HG03135 (cell line): ENCODE results near the gene PARVA.

Experiments used
- ATAC-seq: cut with Tn5 transposase; IDR thresholded peaks from one replicate; pipeline ENCODE4 v1.9.1; 2021; ENCODE audit warnings: mild to moderate bottlenecking, moderate library complexity; ENCODE audit not compliant: unreplicated experiment

The PARVA gene

GRCh38 chr11:12455938-12456337 is 78.6 kb downstream of the PARVA start:
- ATAC-seq = no peak

GRCh38 chr11:12456651-12457579 is 79.5 kb downstream of the PARVA start:
- ATAC-seq = no peak

DNA sequence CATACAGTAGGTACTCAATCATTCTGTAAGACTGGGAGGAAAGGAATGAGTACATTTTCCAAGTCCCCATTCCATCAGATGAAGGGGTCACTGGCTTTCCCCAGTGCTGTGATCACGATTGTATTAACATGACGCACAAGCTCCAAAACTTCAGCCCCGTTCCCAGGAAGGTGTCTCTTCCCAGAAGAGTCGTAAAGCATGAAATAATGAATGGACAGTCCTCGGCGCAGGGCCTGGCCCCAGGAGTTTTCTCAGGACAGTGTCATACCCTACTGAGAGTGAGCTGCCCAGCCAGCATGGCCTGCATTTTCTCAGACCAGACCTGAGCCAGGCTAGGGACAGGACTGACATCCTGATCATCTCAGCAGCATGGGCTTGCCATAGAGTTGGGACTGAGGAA is 80.7 kb downstream of the PARVA start:
- no peak for ATAC-seq

DNA sequence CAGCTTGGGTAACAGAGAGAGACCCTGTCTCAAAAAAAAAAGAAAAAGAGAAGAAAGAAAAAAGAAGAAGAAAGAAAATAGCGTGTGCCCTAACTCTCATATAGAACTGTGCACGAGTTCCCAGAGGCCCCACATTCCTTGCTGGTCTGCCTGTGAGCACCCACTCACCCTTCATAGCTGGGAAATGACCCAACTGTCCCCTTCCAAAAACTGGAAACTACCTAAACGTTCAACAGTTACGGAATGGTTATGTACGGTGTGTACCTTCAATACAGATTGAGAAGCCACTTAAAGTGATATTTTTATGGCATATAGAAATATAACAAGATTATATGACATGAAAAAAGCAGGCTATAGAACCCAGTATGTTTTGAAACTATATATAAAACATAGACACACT is 82.0 kb downstream of the PARVA start:
- no peak for ATAC-seq

- ATAC-seq = no peak
Observed at GRCh38 chr11:12459865-12460444, 82.6 kb downstream of the PARVA start.

GRCh38 chr11:12460466-12460865 is 83.1 kb downstream of the PARVA start:
- no peak for ATAC-seq

GRCh38 chr11:12461516-12461915 is 84.1 kb downstream of the PARVA start:
- ATAC-seq = no peak

GRCh38 chr11:12464303-12464702 is 86.9 kb downstream of the PARVA start:
- ATAC-seq = no peak

GRCh38 chr11:12465332-12465731 is 88.0 kb downstream of the PARVA start:
- no peak for ATAC-seq

- no peak for ATAC-seq
Observed at GRCh38 chr11:12467610-12468009, 90.2 kb downstream of the PARVA start.

DNA sequence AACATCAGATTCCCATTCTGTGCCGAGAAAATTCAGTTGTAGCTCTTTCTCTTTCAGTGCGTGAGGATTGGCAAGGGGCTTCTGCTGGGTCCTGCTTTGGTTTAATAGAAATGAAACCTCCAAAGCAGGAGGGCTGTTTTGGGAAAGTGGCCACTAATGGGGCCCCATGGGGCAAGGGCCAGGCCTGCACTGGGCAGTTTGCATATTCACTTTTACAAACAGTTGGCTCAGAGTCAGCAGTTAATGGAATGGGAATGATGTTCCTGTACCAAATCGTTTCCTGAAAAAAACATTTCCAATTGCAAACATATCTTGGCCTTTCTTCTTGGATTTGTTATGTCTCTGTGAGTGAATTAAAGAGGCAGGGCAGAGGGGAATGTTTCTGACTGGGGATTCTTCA is 92.1 kb downstream of the PARVA start:
- no peak for ATAC-seq

DNA sequence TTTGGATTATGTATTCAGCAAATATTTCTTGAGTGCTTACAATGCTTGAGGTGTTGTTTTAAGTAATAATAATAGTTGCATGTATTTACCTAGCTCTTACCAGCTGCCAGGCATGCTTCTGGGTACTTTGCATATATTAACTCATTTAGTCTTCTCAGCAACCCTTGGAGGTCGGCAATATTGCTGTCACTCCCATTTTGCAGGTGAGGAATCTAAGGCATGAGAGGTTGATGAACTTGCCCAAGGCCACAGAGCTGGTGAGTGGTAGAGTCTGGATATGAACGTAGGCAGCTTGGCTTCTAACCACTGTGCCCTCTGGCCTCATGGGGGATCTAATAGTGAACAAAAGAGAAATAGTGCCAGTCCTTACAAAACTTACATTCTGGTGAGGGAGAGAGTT is 92.9 kb downstream of the PARVA start:
- ATAC-seq = no peak

DNA sequence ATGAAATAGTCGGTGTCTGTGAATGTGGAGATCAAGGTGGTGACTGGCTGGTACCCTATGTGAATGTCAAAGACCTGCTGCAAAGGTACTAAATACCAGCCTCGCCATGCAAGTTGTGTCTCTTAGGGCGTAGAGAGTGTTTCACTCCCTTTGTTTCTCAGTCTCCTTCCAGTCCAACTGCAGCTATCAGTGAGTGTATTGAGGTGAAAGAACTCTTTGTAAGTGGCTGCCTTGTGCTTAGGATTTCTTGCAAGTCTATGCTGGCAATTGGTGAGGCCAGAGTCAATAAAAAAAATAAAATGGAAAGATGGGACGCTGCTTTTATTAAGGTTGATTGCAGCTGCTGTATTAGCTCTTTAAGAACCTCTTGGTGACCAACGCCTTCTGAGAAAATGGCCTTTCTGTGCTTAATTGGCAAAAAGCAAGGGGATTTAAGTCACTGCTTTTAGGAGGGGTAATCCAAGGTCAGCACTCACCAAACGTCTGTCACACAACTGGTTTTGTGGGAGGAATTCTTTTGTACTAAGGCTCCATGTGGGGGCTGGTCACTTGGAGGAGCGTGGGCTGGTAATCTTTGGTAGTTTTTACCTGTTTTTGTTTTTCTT is 95.1 kb downstream of the PARVA start:
- ATAC-seq = no peak

- no peak for ATAC-seq
Observed at GRCh38 chr11:12473381-12473780, 96.0 kb downstream of the PARVA start.

DNA sequence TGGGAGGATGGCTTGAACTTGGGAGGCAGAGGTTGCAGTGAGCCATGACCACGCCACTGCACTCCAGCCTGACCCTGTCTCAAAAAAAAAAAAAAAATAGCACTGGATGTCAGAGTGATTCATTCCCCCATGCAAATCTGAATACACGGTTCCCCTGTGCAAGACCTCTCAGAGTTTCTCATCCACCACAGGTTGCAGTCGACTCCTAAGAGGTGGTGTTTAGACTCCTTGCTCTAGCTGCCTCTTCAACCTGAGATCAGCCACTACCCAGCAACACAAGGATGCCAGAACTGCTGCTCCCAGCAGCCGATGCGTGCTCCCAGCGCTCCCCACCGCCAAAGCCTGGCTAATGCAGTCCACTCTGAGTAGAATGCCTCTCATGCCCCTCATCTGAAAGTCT is 97.5 kb downstream of the PARVA start:
- no peak for ATAC-seq

DNA sequence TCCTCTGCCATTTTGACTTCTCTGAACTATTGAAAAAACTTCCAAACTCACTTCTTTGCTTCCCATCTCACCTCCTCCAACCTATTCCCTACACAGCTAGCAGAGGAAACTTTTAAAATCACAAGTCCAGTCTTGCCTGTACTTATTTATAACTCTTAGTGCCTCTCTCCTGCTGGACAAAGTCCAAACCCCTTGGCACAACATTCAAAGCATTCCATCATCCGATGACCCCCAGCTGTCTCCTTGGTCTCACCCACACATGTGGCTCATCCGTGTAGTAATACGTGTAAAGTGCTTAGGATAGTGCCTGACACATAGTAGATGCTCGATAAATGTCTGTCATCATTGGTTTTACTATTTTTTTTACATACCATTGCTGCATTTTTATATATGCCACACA is 101.4 kb downstream of the PARVA start:
- ATAC-seq = no peak

- no peak for ATAC-seq
Observed at GRCh38 chr11:12480401-12480800, 103.0 kb downstream of the PARVA start.

GRCh38 chr11:12482839-12483238 is 105.5 kb downstream of the PARVA start:
- no peak for ATAC-seq

DNA sequence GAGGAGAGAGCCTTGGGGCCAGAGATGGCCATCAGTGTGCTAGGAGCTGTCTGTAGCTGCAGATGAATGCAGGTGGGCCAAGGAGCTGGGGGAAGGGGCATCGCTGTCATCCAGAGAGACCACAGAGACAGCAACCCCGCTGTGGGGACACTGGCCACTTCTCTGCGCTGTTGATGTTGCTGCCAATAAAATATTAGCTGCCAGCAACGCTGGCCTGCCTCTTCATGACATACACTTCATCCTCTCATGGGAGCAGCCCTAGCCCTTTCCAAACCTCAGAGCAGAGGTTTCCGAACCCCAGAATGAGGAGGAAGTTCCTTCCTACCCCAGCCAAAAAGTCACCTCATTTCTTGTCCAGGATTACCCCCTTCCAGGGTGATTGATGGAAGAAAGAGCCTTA is 106.2 kb downstream of the PARVA start:
- no peak for ATAC-seq

DNA sequence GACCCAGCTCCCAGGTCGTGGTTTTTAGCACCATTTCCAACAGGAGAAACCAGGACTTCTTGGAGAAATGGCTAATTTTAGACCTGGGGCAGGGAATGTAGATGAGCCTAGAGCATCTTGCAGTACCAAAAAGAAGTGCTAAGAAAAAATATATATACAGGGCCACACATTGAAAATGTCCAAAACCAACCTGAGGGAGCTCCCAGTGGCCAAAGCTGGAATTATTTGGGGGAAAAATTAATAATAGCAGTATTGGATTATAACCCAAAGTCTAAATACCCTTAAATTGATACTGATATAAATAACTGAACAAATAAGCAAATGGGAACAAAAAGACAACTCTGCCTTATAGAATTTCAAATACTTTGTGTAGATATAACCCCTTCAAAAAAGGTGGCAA is 108.0 kb downstream of the PARVA start:
- ATAC-seq = no peak

DNA sequence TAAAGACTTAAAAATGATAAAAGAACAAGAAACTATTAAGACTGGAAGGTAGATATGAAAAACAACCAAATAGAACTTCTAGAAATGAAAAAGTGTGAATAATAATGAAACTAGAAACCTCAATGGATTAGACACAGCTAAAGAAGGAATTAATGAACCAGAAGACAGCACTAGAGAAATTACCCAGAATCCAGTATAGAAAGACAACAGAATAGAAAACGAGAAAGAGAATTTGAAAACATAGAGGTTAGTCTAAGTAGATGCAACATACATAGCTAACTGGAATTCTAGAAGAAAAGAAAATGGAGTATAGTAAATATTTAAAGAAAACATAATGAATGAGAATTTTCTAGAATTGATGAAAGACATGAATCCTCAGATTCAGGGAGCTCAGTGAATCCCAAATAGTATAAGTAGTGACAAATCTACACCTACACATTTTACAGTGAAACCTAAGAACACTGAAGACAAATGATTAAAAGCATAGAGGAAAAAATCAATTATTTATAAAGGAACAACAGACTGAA is 111.9 kb downstream of the PARVA start:
- ATAC-seq = no peak

GRCh38 chr11:12494699-12495098 is 117.3 kb downstream of the PARVA start:
- ATAC-seq = no peak
